Liver (tissue), 3 donors: ENCODE data around the gene USP48.

Experiments
- CTCF ChIP-seq: fragments of 150-350 bp; IDR thresholded peaks from 2 replicates; pipeline ENCODE4 v1.5.1; 2017; ENCODE audit warnings: improper control_type of control experiment, low read depth, low read length; ENCODE audit not compliant: missing input control
- EGR1 ChIP-seq, 2 donors: IDR thresholded peaks; 2 replicates each; pipeline ENCODE4 v1.6.1; 2016 to 2018; ENCODE audit warnings: antibody characterized with exemption in 2 of 2, low read depth in 2 of 2
- FOXA2 ChIP-seq: IDR thresholded peaks from 2 replicates; pipeline ENCODE4 v1.6.1; 2016; ENCODE audit warnings: antibody characterized with exemption
- GABPA ChIP-seq, 2 donors: IDR thresholded peaks in 1 of 2; conservative IDR thresholded peaks in 1 of 2; 2 replicates each; pipeline ENCODE4 v1.6.1; 2016; ENCODE audit warnings: antibody characterized with exemption in 2 of 2, mild to moderate bottlenecking in 1 of 2, moderate library complexity in 1 of 2
- HNF4A ChIP-seq, 2 donors: conservative IDR thresholded peaks; 2 replicates each; pipeline ENCODE4 v1.6.1; 2016; ENCODE audit warnings: antibody characterized with exemption in 2 of 2, mild to moderate bottlenecking in 2 of 2
- HNF4G ChIP-seq: IDR thresholded peaks from 2 replicates; pipeline ENCODE4 v1.6.1; 2016; ENCODE audit warnings: antibody characterized with exemption
- MAX ChIP-seq: IDR thresholded peaks from 2 replicates; pipeline ENCODE4 v1.6.1; 2016; ENCODE audit warnings: antibody characterized with exemption
- RAD21 ChIP-seq, 2 donors: IDR thresholded peaks; 2 replicates each; pipeline ENCODE4 v1.6.1; 2016; ENCODE audit warnings: antibody characterized with exemption in 2 of 2, mild to moderate bottlenecking in 2 of 2
- RXRA ChIP-seq, 2 donors: IDR thresholded peaks; 2 replicates each; pipeline ENCODE4 v1.6.1; 2017 to 2018; ENCODE audit warnings: antibody characterized with exemption in 2 of 2, mild to moderate bottlenecking in 1 of 2
- SP1 ChIP-seq: IDR thresholded peaks from 2 replicates; pipeline ENCODE4 v1.6.1; 2018; ENCODE audit warnings: antibody characterized with exemption, mild to moderate bottlenecking
- YY1 ChIP-seq: IDR thresholded peaks from 2 replicates; pipeline ENCODE4 v1.6.1; 2016; ENCODE audit warnings: antibody characterized with exemption, mild to moderate bottlenecking
- ZBTB33 ChIP-seq: IDR thresholded peaks from 2 replicates; pipeline ENCODE4 v1.6.1; 2016; ENCODE audit warnings: antibody characterized with exemption
- donor health status: healthy.
- donor health status: healthy.

GRCh38 chr1:21696931-21697330 lies 86.0 kb downstream of the USP48 start:
- no peak for TF ChIP-seq CTCF
- no peak for TF ChIP-seq FOXA2
- no peak for TF ChIP-seq EGR1 (IDR thresholded peaks at IDR 0.05; ENCODE audit: low read depth in 2 of 2)
- TF ChIP-seq RXRA (IDR thresholded peaks at IDR 0.05) = no peak
- TF ChIP-seq YY1 = no peak
- TF ChIP-seq ZBTB33 = no peak
- no peak for TF ChIP-seq RAD21 (IDR thresholded peaks at IDR 0.05)
- no peak for TF ChIP-seq HNF4G
- no peak for TF ChIP-seq MAX
- no peak for TF ChIP-seq GABPA (IDR thresholded peaks at IDR 0.05 in 1 of 2, conservative IDR thresholded peaks at IDR 0.05 in 1 of 2)
- no peak for TF ChIP-seq SP1
- TF ChIP-seq HNF4A (conservative IDR thresholded peaks at IDR 0.05) = no peak
